Memory B cell (primary cell): ENCODE results near the gene ZFHX3.
"Not testable (repeated sequence)": the region's sequence is repeated elsewhere in the genome, so short reads cannot be mapped to it uniquely, and the experiment has no call there.

Experiments
- ATAC-seq: fragments of 150-1000 bp; cut with Tn5 transposase; 2 replicates; pipeline ENCODE4 v1.10.0; 2021; ENCODE audit warnings: low read depth, mild to moderate bottlenecking, moderate library complexity
- DNase-seq, 2 donors: peaks; one replicate each; pipeline ENCODE4 v3.0.0; 2022; ENCODE audit warnings: low spot score in 2 of 2
- H3K27ac Mint-ChIP-seq: one replicate; pipeline ENCODE4 v1.8.0; 2022; ENCODE audit warnings: mild to moderate bottlenecking, moderate library complexity, mixed read lengths
- H3K27me3 Mint-ChIP-seq: one replicate; pipeline ENCODE4 v1.8.0; 2022; ENCODE audit warnings: mixed read lengths
- H3K36me3 Mint-ChIP-seq: one replicate; pipeline ENCODE4 v1.8.0; 2022; ENCODE audit warnings: mild to moderate bottlenecking, mixed read lengths
- H3K4me1 Mint-ChIP-seq: one replicate; pipeline ENCODE4 v1.8.0; 2022; ENCODE audit warnings: mixed read lengths
- H3K4me3 Mint-ChIP-seq: one replicate; pipeline ENCODE4 v1.8.0; 2022; ENCODE audit warnings: mild to moderate bottlenecking, moderate library complexity, mixed read lengths
- H3K9me3 Mint-ChIP-seq: one replicate; pipeline ENCODE4 v1.8.0; 2022; ENCODE audit warnings: mixed read lengths

The ZFHX3 gene, protein sequence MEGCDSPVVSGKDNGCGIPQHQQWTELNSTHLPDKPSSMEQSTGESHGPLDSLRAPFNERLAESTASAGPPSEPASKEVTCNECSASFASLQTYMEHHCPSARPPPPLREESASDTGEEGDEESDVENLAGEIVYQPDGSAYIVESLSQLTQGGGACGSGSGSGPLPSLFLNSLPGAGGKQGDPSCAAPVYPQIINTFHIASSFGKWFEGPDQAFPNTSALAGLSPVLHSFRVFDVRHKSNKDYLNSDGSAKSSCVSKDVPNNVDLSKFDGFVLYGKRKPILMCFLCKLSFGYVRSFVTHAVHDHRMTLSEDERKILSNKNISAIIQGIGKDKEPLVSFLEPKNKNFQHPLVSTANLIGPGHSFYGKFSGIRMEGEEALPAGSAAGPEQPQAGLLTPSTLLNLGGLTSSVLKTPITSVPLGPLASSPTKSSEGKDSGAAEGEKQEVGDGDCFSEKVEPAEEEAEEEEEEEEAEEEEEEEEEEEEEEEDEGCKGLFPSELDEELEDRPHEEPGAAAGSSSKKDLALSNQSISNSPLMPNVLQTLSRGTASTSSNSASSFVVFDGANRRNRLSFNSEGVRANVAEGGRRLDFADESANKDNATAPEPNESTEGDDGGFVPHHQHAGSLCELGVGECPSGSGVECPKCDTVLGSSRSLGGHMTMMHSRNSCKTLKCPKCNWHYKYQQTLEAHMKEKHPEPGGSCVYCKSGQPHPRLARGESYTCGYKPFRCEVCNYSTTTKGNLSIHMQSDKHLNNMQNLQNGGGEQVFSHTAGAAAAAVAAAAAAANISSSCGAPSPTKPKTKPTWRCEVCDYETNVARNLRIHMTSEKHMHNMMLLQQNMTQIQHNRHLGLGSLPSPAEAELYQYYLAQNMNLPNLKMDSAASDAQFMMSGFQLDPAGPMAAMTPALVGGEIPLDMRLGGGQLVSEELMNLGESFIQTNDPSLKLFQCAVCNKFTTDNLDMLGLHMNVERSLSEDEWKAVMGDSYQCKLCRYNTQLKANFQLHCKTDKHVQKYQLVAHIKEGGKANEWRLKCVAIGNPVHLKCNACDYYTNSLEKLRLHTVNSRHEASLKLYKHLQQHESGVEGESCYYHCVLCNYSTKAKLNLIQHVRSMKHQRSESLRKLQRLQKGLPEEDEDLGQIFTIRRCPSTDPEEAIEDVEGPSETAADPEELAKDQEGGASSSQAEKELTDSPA (N-terminal part only)

DNA sequence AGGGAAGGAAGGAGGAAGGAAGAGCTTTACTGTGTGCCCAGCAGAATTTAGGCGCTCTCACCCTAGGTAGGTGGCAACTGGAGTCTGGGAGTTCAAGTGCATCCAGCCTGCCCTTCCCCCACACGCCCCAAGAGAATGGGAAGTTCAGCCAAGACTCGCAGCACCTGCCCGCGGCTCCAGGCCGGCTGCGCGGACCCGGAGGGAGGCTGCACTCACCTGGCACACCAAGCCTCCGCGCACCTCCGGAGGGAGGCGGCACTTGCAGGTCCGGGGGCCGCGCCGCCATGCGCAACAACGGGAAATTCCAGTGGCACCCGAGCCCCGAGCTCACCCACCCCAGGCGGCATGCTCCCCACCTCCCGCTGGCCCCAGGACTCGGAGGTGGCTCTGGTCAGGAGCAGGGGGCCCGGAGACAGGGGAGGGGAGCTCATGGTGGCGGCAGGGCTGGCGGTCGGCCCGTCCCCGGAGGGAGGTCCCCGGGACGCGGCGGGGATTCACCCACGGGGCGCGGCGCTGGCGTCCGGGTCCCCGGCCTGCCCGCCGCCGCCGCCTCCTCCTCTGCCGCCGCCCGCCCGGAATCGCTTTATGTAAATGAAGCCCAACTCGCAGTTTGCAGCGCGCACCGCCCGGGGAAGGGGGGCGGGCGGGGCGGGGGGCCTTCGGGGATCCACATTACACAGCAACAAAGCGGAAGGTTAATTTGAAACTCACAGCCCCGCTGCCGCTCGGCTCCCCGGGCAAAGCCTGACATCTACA, at the start of gene ZFHX3:
TSS of gene ZFHX3 (minus strand) at position 593 of the 756 bp plus-strand sequence. CDS start 87,983 bp downstream, outside the sequence.
- H3K36me3 Mint-ChIP-seq, result no peaks in the 10 kb centered on the region
- peak; percentile 65 to 73 for DNase-seq
- no peaks in the 10 kb centered on the region for H3K27me3 Mint-ChIP-seq
- peak; percentile 81 for ATAC-seq
- no peaks in the 10 kb centered on the region for H3K9me3 Mint-ChIP-seq
- H3K27ac Mint-ChIP-seq, result peak within 1 kb of the TSS; percentile 85
- peak within 1 kb of the TSS; percentile 85 for H3K4me3 Mint-ChIP-seq
- H3K4me1 Mint-ChIP-seq, result peaks cover 15% of the 10 kb centered on the region

DNA sequence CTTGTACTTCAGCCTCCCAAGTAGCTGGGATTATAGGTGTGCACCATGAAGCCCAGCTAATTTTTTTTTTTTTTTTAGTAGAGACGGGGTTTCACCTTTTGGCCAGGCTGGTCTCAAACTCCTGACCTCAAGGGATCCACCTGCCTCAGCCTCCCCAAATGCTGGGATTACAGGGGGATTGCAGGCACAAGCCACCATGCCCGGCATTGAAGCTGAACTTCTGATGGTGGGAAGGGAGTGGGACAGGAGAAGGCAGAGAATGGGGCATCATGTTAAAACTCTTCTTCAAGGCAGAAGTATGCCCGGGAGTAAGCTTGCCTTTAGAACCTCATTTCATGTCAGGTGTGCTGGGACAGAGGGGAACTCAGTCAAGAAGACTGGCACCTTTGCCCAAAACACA, 48.6 kb upstream of the ZFHX3 start:
- Mint-ChIP-seq H3K36me3 (no peaks in the 10 kb centered on the region), H3K27me3 (no peaks in the 10 kb centered on the region), H3K4me3 (no peak overlapping the region), H3K27ac (no peak overlapping the region), H3K4me1 (no peaks in the 10 kb centered on the region), H3K9me3 (no peaks in the 10 kb centered on the region)
- ATAC-seq (no peak), DNase-seq (no peak)

DNA sequence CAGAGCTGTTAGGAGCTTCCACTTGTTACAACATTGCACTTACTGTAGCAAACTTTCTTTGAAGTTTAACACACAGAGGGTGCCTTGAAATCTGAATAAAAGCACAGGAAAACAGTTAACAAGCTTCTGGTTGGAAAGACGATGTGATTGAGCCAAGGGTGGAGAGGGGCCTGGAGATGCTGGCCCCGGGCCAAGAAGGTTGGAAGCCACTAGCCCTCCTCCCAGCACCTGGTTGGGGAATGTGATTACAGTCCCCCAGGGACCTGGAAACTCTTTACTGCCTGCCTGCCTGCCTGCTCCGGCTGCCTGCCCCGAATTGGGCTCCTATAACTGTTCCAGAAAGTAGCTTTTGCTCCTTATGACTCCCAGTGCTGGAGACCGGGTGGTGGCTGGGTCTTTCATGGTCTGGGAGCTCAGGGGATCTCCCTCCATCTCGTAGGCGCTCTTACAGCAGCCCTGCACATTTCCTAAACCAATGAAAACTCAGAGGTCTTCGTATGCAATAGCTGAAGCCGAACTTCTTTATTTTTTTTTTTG, 48.0 kb upstream of the ZFHX3 start:
- no peak overlapping the region for H3K27ac Mint-ChIP-seq
- no peaks in the 10 kb centered on the region for H3K27me3 Mint-ChIP-seq
- no peaks in the 10 kb centered on the region for H3K9me3 Mint-ChIP-seq
- H3K4me1 Mint-ChIP-seq, result no peaks in the 10 kb centered on the region
- no peak for ATAC-seq
- DNase-seq, result no peak
- H3K36me3 Mint-ChIP-seq, result no peaks in the 10 kb centered on the region
- no peak overlapping the region for H3K4me3 Mint-ChIP-seq

DNA sequence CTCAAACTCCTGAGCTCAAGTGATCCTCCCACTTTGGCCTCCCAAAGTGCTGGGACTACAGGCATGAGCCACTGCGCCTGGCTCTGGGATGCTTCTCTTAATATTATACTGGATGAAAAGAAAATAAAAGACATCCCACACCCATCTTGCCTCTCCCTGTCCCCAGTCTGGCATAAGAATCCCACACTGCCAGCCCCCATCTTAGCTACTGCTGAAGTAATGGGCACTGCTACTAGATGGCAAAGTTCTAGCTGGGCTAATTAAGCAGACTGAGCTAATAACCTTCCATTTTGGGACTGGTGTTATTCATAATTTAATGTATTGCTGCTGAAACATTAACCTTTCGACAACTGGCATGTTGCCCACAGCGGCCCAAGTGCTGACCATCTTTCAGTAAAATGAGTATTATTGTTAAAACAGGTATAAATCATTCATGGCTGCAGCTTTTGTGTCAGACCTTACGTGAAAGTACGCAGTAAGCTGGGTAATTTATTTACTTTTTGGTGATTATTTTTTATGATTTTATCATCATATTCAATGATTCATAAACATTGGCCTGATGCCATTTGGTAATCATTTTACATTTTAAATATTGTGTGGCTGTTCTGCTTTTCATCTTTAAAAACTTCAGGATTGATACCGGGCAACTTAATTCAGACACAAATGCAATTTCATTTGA, 47.4 kb upstream of the ZFHX3 start:
- DNase-seq (no peak), ATAC-seq (no peak)
- no peaks in the 10 kb centered on the region for H3K4me1 Mint-ChIP-seq
- no peaks in the 10 kb centered on the region for H3K27me3 Mint-ChIP-seq
- H3K4me3 Mint-ChIP-seq, result no peak overlapping the region
- H3K36me3 Mint-ChIP-seq, result no peaks in the 10 kb centered on the region
- no peaks in the 10 kb centered on the region for H3K9me3 Mint-ChIP-seq
- no peak overlapping the region for H3K27ac Mint-ChIP-seq

DNA sequence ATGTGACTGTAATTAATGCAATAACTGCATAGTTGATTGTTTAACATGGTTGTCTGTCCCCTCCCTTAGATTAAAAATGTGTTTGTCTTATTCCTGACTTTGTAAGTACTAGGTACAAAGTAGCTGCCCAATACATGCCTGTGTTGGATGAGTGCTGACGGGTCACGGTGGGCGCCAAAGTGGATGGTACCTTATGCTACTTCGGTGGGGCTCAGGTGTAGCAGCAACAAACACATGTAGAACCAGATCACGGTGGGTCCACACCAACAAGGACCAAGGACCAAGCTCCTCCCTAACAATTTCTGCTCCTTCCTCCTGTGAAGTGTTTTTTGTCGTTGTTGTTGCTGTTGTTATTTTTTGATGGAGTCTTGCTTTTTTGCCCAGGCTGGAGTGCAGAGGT, 46.4 kb upstream of the ZFHX3 start:
- ATAC-seq, result no peak
- H3K27ac Mint-ChIP-seq, result no peak overlapping the region
- no peaks in the 10 kb centered on the region for H3K9me3 Mint-ChIP-seq
- H3K4me3 Mint-ChIP-seq, result no peak overlapping the region
- DNase-seq, result no peak
- no peaks in the 10 kb centered on the region for H3K4me1 Mint-ChIP-seq
- no peaks in the 10 kb centered on the region for H3K27me3 Mint-ChIP-seq
- no peaks in the 10 kb centered on the region for H3K36me3 Mint-ChIP-seq

DNA sequence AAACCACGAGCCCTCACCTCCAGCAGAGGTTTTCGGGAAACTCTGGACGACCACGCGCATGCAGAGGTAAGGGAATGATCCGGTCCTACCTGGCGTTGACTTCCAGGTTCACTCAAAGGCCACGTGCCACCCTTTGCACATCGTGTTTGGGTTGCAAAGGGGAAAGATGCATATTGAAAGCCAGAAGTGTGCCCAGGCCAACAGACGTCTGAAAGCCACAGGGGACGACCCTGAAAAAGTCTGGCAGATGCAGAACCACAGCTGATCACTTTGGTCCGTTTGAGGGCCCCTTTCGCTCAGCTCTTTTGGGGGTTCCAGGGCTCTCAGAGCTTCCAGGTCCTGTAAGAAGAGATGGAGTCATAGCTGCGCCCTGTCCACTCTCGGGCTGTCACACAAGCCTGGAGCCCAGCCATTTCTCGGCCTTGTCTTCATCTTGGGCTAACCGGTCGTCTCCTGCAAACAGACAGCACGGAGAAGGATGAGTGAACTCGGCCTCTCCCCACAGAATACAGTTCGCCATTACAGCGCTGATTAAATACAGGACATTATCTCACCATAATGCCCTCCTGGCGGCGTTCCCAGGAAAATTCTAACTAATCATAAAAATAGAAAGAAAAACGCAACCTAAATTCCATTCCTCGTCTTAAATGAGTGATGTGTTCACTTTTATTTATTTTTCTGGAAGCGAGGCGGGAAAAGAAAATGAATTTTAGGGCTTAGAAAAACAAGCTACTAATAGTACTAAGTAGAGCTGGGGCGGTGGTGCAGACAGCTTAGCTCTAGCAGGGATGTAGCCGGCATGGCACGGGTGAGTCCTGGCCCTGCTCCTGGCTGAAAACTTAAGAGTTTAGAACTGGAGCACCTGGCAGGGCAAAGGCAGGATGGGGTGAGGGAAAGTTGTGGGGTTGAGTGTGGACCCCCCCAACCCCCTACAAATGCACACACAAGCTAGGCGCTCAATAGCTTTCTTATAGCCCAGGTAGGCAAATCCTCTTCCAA, 45.5 kb upstream of the ZFHX3 start:
- ATAC-seq, result no peak
- DNase-seq, result no peak
- Mint-ChIP-seq H3K36me3 (no peaks in the 10 kb centered on the region), H3K4me1 (no peaks in the 10 kb centered on the region), H3K9me3 (no peaks in the 10 kb centered on the region), H3K27ac (no peak overlapping the region), H3K4me3 (no peak overlapping the region), H3K27me3 (no peaks in the 10 kb centered on the region)

DNA sequence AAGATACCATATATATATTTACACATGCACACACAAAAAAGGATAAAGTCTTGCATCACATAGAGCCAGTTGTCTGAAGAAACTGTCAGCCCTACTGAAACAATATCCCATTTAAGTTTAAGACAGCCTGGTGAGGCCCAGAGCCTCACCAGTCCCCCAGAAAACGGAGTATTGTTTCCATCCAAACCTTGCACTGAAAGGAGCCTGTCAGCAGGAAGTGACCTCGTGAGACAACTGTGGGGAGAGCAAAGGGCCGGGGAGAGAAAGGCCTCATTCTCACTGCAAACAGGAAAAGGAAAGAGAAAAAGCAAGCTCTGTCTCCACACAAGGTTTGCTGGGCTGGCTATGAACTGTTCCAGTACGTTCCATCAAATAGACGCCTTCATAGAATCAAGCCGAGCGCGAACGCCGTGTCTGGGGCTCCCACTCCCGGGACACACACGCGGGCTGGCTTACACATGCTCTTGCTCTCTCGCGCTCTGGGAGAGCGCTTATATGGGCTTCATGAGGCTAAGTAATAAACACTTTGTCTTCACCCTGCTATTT, 44.4 kb upstream of the ZFHX3 start:
- DNase-seq (no peak), ATAC-seq (no peak)
- no peak overlapping the region for H3K4me3 Mint-ChIP-seq
- H3K4me1 Mint-ChIP-seq, result no peaks in the 10 kb centered on the region
- no peaks in the 10 kb centered on the region for H3K36me3 Mint-ChIP-seq
- no peak overlapping the region for H3K27ac Mint-ChIP-seq
- H3K9me3 Mint-ChIP-seq, result no peaks in the 10 kb centered on the region
- H3K27me3 Mint-ChIP-seq, result no peaks in the 10 kb centered on the region

DNA sequence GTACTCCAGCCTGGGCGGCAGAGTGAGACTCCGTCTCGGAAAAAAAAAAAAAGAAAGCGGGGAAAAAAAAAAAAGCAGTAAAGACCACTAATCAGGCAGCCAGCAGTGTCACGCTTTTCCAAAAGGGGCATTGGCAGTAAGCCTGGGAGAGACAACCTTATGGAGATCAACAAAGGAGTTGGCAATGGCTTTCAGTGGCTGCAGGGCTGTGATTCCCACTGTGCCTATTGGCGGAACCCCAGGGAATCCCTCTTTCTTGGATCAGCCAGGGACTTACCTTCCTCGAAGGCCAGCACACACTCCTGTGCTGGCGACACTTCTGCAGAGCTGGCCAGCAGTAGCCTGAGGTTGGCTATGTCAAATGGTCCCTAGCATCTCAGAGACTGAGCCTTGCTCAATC, 43.2 kb upstream of the ZFHX3 start:
- ATAC-seq (no peak), DNase-seq (no peak)
- no peaks in the 10 kb centered on the region for H3K4me1 Mint-ChIP-seq
- H3K27me3 Mint-ChIP-seq, result no peaks in the 10 kb centered on the region
- H3K9me3 Mint-ChIP-seq, result no peaks in the 10 kb centered on the region
- H3K4me3 Mint-ChIP-seq, result no peak overlapping the region
- no peaks in the 10 kb centered on the region for H3K36me3 Mint-ChIP-seq
- no peak overlapping the region for H3K27ac Mint-ChIP-seq

DNA sequence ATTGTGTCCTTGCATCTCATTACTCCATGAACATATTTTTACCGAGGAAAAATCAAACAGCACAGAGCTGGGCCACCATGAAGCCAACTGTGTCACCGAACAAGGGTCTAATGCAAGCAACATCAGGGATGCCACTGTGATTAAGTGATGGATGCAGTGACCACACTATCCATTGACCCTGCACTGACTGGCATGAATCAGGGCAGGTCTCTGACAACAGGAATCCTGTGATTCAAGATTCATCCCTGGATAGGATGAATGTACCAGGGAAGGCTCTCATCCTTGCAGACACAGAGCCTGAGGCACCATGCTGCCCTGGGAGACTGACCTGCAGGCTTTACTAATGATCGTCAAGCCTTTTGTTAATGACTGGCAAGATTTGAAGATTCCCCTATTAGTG, 41.5 kb upstream of the ZFHX3 start:
- Mint-ChIP-seq H3K4me1 (no peaks in the 10 kb centered on the region), H3K27ac (no peak overlapping the region), H3K27me3 (no peaks in the 10 kb centered on the region), H3K4me3 (no peak overlapping the region), H3K9me3 (peaks cover 4% of the 10 kb centered on the region), H3K36me3 (peaks cover 2% of the 10 kb centered on the region)
- ATAC-seq (no peak), DNase-seq (no peak)

DNA sequence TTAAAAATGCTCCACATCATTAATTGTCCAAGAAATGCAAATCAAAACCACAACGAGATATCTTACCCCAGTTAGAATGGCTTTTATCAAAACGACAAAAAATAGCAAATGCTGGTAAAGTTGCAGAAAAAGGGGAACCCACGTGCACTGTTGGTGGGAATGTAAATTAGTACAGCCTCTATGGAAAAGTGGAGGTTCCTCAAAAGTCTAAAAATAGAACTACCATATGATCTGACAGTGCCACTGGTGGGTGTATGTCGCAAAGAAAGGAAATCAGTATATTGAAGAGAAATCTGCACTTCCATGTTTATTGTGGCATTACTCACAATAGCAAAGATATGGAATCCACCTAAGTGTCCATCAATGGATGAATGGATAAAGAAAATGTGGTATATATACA, 38.2 kb upstream of the ZFHX3 start:
- Mint-ChIP-seq H3K36me3 (peaks cover 2% of the 10 kb centered on the region), H3K27ac (no peak overlapping the region), H3K4me3 (no peak overlapping the region), H3K27me3 (no peaks in the 10 kb centered on the region), H3K9me3 (peaks cover 4% of the 10 kb centered on the region), H3K4me1 (no peaks in the 10 kb centered on the region)
- DNase-seq, result no peak
- ATAC-seq, result no peak

DNA sequence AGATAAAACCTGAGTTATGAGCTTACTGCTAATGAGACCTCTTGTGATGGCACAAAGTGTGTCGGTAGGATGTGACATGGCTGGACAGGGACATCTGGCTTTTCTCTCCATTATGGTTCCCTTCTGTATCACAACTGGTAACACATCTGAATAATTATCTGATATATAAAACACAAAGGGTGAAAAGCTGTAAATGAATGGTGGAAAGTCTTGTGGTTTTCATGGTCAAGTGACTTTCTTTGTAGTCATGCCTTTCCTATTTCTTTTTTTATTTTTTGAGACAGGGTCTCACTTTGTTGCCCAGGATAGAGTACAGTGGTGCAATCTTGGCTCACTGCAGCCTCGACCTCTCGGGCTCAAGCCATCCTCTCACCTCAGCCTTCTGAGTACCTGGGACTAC, 35.3 kb upstream of the ZFHX3 start:
- H3K4me3 Mint-ChIP-seq, result no peak overlapping the region
- H3K36me3 Mint-ChIP-seq, result peaks cover 2% of the 10 kb centered on the region
- H3K27me3 Mint-ChIP-seq, result peaks cover 6% of the 10 kb centered on the region
- H3K27ac Mint-ChIP-seq, result no peak overlapping the region
- peaks cover 4% of the 10 kb centered on the region for H3K9me3 Mint-ChIP-seq
- H3K4me1 Mint-ChIP-seq, result no peaks in the 10 kb centered on the region
- DNase-seq (no peak), ATAC-seq (no peak)

DNA sequence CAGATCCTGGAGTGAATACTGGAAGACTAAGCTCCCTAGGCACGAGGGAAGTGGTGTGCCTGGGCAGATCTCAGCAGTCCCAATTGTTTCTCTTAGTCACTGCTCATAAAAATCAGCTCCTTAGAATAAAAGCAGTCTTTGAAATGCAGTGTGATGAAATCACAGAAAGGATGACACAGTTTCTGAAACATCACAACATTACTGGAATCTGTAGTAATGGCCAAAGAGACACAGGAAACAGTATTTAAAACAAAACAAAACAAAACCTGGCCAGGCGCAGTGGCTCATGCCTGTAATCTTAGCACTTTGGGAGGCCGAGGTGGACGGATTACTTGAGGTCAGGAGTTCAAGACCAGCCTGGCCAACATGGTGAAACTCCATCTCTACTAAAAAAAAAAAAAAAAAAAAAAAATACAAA, 34.7 kb upstream of the ZFHX3 start:
- not testable (repeated sequence) for H3K36me3 Mint-ChIP-seq, DNase-seq, H3K9me3 Mint-ChIP-seq

More for the DNA sequence above, 34.7 kb upstream of the ZFHX3 start:
- H3K4me1 Mint-ChIP-seq, H3K4me3 Mint-ChIP-seq, H3K27me3 Mint-ChIP-seq, H3K27ac Mint-ChIP-seq, ATAC-seq: not testable (repeated sequence)
